GM12875 (cell line): Measurements from ENCODE around the gene APEH.
"Not testable (repeated sequence)": the region's sequence is repeated elsewhere in the genome, so short reads cannot be mapped to it uniquely, and the experiment has no call there.

ENCODE experiments used
- H3K4me3 ChIP-seq: one replicate; pipeline ENCODE4 v1.5.1; 2011; ENCODE audit warnings: low read depth, low read length, control low read depth
- CTCF ChIP-seq: IDR thresholded peaks from 2 replicates; pipeline ENCODE4 v1.5.1; 2011; ENCODE audit warnings: low read depth, mild to moderate bottlenecking, control low read depth, inconsistent platforms, low read length, moderate library complexity, borderline replicate concordance; ENCODE audit not compliant: insufficient read depth

The APEH gene

GRCh38 chr3:49688338-49689045 is 14.3 kb downstream of the APEH start:
- H3K4me3 ChIP-seq: peak overlapping the region; percentile 71

- TF ChIP-seq CTCF: peak; percentile 52
- H3K4me3 ChIP-seq: peak within 1 kb of the TSS; percentile 71
These were observed 15.1 kb downstream of the APEH start, which contains the start of the genes MST1 and RNF123 for GRCh38 chr3:49689046-49689907. Gene MST1, minus strand, starts transcription at chr3:49689474. Its CDS starts 783 bp downstream, at chr3:49688691. Gene RNF123, plus strand, starts transcription at chr3:49689557. Its CDS starts 1,609 bp downstream, at chr3:49691166.

GRCh38 chr3:49689908-49690624 is 15.9 kb downstream of the APEH start:
- H3K4me3 ChIP-seq: peak overlapping the region; percentile 71

- H3K4me3 ChIP-seq: not testable (repeated sequence)
These were observed 16.7 kb downstream of the APEH start for GRCh38 chr3:49690856-49691255.

GRCh38 chr3:49691481-49691880 is 17.3 kb downstream of the APEH start:
- H3K4me3 ChIP-seq: not testable (repeated sequence)

GRCh38 chr3:49694409-49695070 is 20.4 kb downstream of the APEH start:
- H3K4me3 ChIP-seq: not testable (repeated sequence)

GRCh38 chr3:49695350-49696015 is 21.3 kb downstream of the APEH start:
- H3K4me3 ChIP-seq: not testable (repeated sequence)

GRCh38 chr3:49699281-49699979 is 25.3 kb downstream of the APEH start:
- H3K4me3 ChIP-seq: no peak overlapping the region
- no peak for TF ChIP-seq CTCF

- no peak for TF ChIP-seq CTCF
- no peak overlapping the region for H3K4me3 ChIP-seq
These were observed 25.9 kb downstream of the APEH start for GRCh38 chr3:49700014-49700413.
